HK-2 (cell line): ENCODE data around the gene ACOT7.
"Not testable (repeated sequence)": the region's sequence is repeated elsewhere in the genome, so short reads cannot be mapped to it uniquely, and the experiment has no call there.

ENCODE experiments used
- DNase-seq: peaks from one replicate; pipeline ENCODE4 v3.0.0-alpha.2; 2018; ENCODE audit not compliant: unreplicated experiment

ACOT7 gene

GRCh38 chr1:6399294-6399693 lies 5.7 kb upstream of the ACOT7 start:
- DNase-seq: no peak

- DNase-seq: no peak
Observed at GRCh38 chr1:6397844-6398441, 4.4 kb upstream of the ACOT7 start.

GRCh38 chr1:6396998-6397397 lies 3.4 kb upstream of the ACOT7 start:
- DNase-seq: no peak

GRCh38 chr1:6395781-6396244 lies 2.2 kb upstream of the ACOT7 start:
- not testable (repeated sequence) for DNase-seq

GRCh38 chr1:6395130-6395529 lies 1.6 kb upstream of the ACOT7 start:
- DNase-seq: not testable (repeated sequence)

GRCh38 chr1:6392809-6393399 lies 663 bp downstream of the ACOT7 start:
- no peak for DNase-seq

GRCh38 chr1:6391951-6392808 lies 1.4 kb downstream of the ACOT7 start:
- peak; percentile 25 for DNase-seq

- no peak for DNase-seq
Observed at GRCh38 chr1:6389971-6390370, 3.6 kb downstream of the ACOT7 start.

GRCh38 chr1:6386371-6386949 lies 7.1 kb downstream of the ACOT7 start:
- peak; percentile 40 for DNase-seq

GRCh38 chr1:6385488-6386191 lies 7.9 kb downstream of the ACOT7 start:
- peak; percentile 73 for DNase-seq

GRCh38 chr1:6384962-6385361 lies 8.6 kb downstream of the ACOT7 start:
- no peak for DNase-seq

GRCh38 chr1:6384135-6384534 lies 9.4 kb downstream of the ACOT7 start:
- DNase-seq: no peak

- DNase-seq: no peak
Observed at GRCh38 chr1:6380037-6380436, 13.5 kb downstream of the ACOT7 start.

GRCh38 chr1:6378096-6378746 lies 15.3 kb downstream of the ACOT7 start:
- no peak for DNase-seq

GRCh38 chr1:6373961-6374720 lies 19.4 kb downstream of the ACOT7 start:
- no peak for DNase-seq

GRCh38 chr1:6372236-6372635 lies 21.3 kb downstream of the ACOT7 start:
- DNase-seq: not testable (repeated sequence)

- DNase-seq: no peak
Observed at GRCh38 chr1:6370006-6370405, 23.6 kb downstream of the ACOT7 start.

GRCh38 chr1:6367381-6368012 lies 26.1 kb downstream of the ACOT7 start:
- DNase-seq: no peak

- no peak for DNase-seq
Observed at GRCh38 chr1:6365047-6365446, 28.5 kb downstream of the ACOT7 start.
